Renal cortex interstitium (tissue), 11 donors: ENCODE measurements around the gene NMNAT2. TPM values are rescaled to one million over a fixed set of nuclear protein-coding genes. Genes with fewer than 3 reads are reported as not detected.

ENCODE experiments used
- DNase-seq, 11 donors: peaks; one replicate each; pipeline ENCODE4 v3.0.0-alpha.2; 2013; ENCODE audit warnings: low read depth in 9 of 11, low spot score in 4 of 11; ENCODE audit errors: extremely low read depth in 1 of 11
- polyA plus RNA-seq, 3 donors: library from polyadenylated mRNA; unstranded; fragments of 120-200 nt; gene quantifications; one replicate each; pipeline ENCODE4 v1.2.1, GENCODE V29; 2013; ENCODE audit not compliant: insufficient read length in 3 of 3

NMNAT2 gene
- polyA plus RNA-seq, 3 donors: 3.6 to 4.1 (median 4.1) TPM

DNA sequence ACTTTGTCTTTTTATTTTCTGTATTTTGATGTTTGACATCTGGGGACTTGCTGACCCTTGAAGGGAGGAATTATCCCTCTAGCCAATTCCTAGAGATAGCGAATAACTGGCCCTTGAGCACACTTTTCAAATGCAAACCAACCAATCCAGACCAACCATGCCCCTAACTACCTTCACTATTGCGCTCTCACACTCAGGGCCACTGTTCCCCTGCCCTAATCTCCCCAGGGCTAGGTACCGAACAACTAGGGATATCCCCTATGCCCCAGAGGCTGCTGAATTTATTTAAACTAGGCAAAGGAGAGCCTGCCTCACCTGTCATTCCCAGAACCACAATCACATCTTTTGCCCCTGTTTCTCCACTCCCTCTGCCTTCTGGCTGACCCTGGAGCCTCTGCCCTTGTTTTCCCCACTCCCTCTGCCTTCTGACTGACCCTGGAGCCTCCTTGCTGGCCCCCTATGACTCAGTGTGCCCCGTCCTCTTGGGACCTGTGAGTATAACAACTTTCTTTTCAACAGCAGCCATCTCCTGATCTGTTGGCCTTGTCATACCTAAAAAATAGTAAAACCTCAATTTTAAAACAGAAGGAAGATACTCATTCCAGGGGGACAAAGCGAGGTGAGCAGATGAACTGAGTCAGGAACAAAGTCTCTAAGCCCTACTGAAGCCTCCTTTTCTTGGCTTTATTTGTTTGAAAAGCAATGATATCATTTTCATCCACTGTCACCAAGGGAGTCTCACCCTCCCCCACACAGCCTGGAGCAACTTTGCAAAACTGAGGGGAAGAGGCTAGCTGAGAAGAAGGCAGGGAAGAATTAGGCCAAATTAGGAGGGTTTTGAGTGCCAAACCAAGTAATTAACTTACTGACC, 115.5 kb downstream of the NMNAT2 start:
- no peak for DNase-seq

- no peak for DNase-seq
Observed at GRCh38 chr1:183301239-183301638, 116.9 kb downstream of the NMNAT2 start.

GRCh38 chr1:183300828-183301227, 117.4 kb downstream of the NMNAT2 start:
- no peak for DNase-seq

- DNase-seq: no peak
Observed at GRCh38 chr1:183300395-183300794, 117.8 kb downstream of the NMNAT2 start.

- no peak for DNase-seq
Observed at GRCh38 chr1:183296782-183297181, 121.4 kb downstream of the NMNAT2 start.

DNA sequence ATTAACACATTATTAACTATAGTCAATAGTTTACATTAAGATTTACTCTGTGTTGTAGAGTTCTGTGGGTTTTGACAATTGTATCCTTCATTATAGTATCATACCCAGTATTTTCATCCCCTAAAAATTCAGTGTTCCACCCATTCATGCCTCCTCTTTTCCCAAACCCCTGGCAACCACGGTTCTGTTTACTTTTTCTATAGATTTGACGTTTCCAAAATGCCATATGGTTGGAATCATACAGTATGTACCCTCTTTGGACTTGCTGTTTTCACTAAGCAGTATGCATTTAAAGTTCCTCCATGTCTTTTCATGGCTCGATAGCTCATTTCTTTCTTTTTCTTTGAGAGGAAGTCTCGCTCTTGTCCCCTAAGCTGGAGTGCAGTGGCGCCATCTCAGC, 122.7 kb downstream of the NMNAT2 start:
- DNase-seq: no peak

GRCh38 chr1:183293876-183294275, 124.3 kb downstream of the NMNAT2 start:
- DNase-seq: no peak

DNA sequence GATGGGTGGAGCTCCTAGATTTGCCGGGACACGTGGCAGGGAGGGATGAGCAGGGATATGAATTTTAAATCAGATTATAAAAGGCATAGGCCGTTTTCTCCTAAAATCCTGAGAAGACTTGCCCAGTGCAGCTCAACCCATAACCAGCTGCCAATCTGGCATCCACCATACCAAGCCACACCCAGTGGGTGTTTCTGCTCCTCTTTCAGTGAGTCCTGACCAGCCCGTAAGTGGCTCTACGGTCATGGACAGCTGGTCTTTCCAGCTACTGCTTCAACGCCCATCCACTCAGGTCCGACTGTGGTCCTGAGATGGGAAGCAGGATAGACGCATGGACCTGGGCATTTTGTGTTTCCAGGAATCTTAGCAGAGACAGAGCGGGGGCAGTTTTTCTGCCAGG, 124.9 kb downstream of the NMNAT2 start:
- no peak for DNase-seq

- DNase-seq: no peak
Observed at GRCh38 chr1:183291802-183292514, 126.2 kb downstream of the NMNAT2 start.

DNA sequence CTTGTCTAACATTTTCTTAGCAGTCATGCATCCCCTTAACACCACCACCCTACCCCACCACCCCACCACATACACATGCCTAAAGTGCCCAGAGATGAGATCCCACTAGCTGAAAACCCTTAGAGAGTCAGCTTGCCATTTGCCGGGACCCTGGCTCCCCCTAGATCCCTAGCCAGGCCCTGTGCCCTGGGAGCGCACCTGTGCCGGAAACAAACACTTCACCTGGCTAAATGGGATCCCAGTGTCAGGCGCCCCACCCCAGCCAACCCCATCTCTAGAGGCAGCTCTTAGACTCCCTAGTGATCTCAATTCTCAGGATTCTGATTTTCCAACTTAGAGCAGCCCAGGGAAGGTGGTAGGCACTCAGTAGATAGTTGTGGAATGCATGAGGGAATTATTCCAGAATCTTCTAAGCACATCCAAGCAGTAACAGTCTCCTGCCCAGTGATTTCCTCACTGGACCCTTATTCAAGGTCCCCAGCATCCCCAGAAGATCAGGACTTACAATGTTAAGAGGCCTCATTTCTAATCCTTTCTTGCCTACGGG, 126.9 kb downstream of the NMNAT2 start:
- no peak for DNase-seq

GRCh38 chr1:183290628-183291027, 127.6 kb downstream of the NMNAT2 start:
- DNase-seq: no peak

DNA sequence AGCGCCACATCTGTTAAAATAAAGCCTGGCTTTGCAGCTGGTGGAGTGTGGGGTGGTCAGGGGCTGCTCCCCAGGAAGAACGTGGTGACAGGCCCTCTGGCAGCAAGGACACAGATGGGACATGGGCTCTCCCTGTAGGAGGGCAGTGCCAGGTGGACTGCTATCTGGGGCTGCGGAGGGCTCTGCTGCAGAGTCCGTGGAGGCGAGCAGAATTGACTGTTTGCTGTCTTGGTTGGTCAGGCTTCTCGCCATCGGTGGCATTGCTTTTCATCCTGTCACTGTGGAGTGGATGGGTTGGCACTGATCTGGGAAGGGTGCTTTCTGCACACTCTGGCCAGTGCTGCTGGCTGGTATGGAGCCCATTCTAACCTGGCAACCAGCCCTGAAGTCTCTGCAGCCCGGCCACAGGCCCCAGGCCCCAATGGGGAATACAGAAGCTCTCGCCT, 129.1 kb downstream of the NMNAT2 start:
- DNase-seq: no peak

DNA sequence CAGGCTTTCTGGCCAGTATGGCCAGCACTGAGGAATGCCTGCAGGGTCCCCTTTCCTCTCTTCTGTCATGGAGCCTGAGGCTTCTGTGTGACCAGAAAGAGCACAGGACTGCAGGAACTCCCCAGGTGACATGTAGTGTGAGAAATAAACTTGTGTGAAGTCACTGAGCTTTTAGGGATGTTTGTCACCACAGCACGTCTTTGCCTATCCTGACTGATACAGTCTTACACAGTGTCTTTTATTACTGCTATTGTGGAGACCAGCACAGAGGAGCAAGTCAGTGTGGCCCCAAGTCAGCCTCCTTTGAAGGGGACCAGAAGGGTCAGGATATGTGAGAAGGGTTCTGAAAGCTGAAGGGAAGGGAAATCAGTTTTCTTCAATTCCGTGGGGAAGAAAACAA, 129.6 kb downstream of the NMNAT2 start:
- no peak for DNase-seq

GRCh38 chr1:183287191-183287675, 130.9 kb downstream of the NMNAT2 start:
- no peak for DNase-seq

DNA sequence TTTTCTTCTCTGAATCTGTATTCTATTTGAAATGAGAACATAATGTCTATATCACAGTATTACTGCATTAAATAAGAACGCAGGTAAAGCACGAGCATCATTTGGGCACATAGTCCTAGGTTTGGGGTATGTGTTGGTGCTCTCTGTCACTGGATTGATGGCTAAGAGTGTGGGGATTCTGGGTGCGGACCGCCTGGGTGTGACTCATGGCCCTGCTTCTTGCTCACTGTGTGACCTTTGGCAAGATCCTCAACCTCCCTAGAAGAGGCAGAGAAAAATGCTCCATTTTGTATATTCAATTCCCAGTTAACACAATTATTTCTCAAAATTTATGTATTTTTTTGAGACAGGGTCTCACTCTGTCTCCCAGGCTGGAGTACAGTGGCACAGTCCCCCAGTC, 132.4 kb downstream of the NMNAT2 start:
- DNase-seq: no peak

DNA sequence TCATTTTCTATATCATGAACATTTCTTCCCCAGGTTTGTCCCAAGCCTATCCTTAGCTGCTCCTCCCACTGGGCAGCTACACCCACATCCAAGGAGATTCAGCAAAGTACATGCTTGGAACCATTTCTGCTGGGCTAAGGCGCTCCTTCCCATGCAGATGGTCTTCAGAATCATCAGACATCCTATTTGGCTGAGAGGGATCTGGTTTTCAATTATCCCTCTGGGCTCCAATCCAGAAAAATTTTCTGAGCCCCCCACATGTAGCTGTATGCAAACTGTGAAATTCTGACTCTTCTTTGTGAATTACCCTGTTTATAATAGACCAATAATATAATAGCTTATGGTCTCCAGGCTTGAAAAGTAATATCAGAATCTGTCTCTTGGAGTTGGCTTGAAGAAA, 132.9 kb downstream of the NMNAT2 start:
- no peak for DNase-seq

GRCh38 chr1:183284086-183284485, 134.1 kb downstream of the NMNAT2 start:
- no peak for DNase-seq

DNA sequence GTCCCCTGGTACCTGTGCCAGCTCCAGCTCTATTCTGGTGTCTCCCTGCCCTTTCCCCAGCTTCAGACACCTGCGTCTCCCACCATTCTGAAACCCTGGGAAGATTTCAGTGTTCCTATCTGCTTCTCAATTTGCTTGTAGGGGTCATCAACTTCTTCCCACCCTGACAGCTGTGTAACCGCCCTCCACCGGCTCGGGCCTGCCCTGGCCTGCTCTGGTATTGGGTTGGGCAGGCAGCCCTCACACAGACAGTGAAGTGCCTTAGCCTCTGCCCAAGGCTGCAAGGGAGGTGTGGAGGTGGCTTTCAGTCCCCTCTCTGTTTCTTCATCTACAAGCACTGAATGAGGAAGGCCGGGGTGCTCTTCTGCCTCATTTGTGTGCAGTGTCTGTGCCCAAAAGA, 134.9 kb downstream of the NMNAT2 start:
- DNase-seq: no peak

GRCh38 chr1:183282101-183282855, 135.9 kb downstream of the NMNAT2 start:
- DNase-seq: no peak
